Ascending aorta (tissue), 2 donors: Measurements from ENCODE around the gene GLDC. TPM values are rescaled to one million over a fixed set of nuclear protein-coding genes. Genes with fewer than 3 reads are reported as not detected.
"Not testable (repeated sequence)": the region's sequence is repeated elsewhere in the genome, so short reads cannot be mapped to it uniquely, and the experiment has no call there.

ENCODE experiments used
- DNase-seq, 2 donors: peaks; one replicate each; pipeline ENCODE4 v3.0.0-alpha.2; 2019; ENCODE audit warnings: low spot score in 2 of 2
- H3K27ac ChIP-seq, 2 donors: fragments of 200-600 bp; sonication (generic); one replicate each; pipeline ENCODE4 v1.5.1; 2016 to 2017; ENCODE audit warnings: mild to moderate bottlenecking in 1 of 2
- H3K27me3 ChIP-seq: fragments of 200-600 bp; sonication (generic); one replicate; pipeline ENCODE4 v1.5.1; 2017
- H3K36me3 ChIP-seq, 2 donors: fragments of 200-600 bp; sonication (generic); one replicate each; pipeline ENCODE4 v1.5.1; 2016
- H3K4me1 ChIP-seq, 2 donors: fragments of 200-600 bp; sonication (generic); one replicate each; pipeline ENCODE4 v1.5.1; 2016 to 2017; ENCODE audit warnings: mild to moderate bottlenecking in 1 of 2
- H3K4me3 ChIP-seq, 2 donors: fragments of 200-600 bp; sonication (generic); one replicate each; pipeline ENCODE4 v1.5.1; 2016 to 2017; ENCODE audit warnings: mild to moderate bottlenecking in 1 of 2
- H3K9me3 ChIP-seq, 2 donors: fragments of 200-600 bp; sonication (generic); one replicate each; pipeline ENCODE4 v1.5.1; 2016
- CTCF ChIP-seq, 3 experiments: fragments of 200-600 bp in 2 of 3; fragments of 450-650 bp in 1 of 3; sonication (generic) in 2 of 3; IDR thresholded peaks; one replicate each; pipeline ENCODE4 v1.5.1; 2016 to 2019; ENCODE audit warnings: antibody characterized with exemption in 3 of 3, mild to moderate bottlenecking in 1 of 3, moderate library complexity in 1 of 3
- intact Hi-C: fragments of 100-400 bp; cut with DNase I; formaldehyde crosslinking; loops from one replicate; pipeline ENCODE4 v1.15.1; 2023
- total RNA-seq: library from RNA; depleted of rRNA; stranded (reverse); fragments of >200 nt; gene quantifications from one replicate; pipeline ENCODE4 v1.1.0, GENCODE V29; 2016

GLDC gene
- total RNA-seq, 1 donor from 2014 or later, result 0.64 TPM

- H3K4me1 ChIP-seq, result no peaks in the 10 kb centered on the region
- no peaks in the 10 kb centered on the region for H3K36me3 ChIP-seq
- no peaks in the 10 kb centered on the region for H3K9me3 ChIP-seq
- no peak for DNase-seq
- H3K4me3 ChIP-seq, result no peak overlapping the region
- no peak overlapping the region for H3K27ac ChIP-seq
- no peaks in the 10 kb centered on the region for H3K27me3 ChIP-seq
- intact Hi-C loops, result no loop called here
- no peak for TF ChIP-seq CTCF (IDR thresholded peaks at IDR 0.05)
These were observed 96.3 kb downstream of the GLDC start for GRCh38 chr9:6549106-6549800.

GRCh38 chr9:6545017-6545691 lies 100.4 kb downstream of the GLDC start:
- intact Hi-C loops, result no loop called here
- Histone ChIP-seq H3K27me3 (no peaks in the 10 kb centered on the region), H3K27ac (no peak overlapping the region), H3K36me3 (no peaks in the 10 kb centered on the region), H3K4me1 (no peaks in the 10 kb centered on the region), H3K9me3 (no peaks in the 10 kb centered on the region), H3K4me3 (no peak overlapping the region)
- no peak for DNase-seq
- no peak for TF ChIP-seq CTCF (IDR thresholded peaks at IDR 0.05)

GRCh38 chr9:6543204-6543603 lies 102.3 kb downstream of the GLDC start:
- Histone ChIP-seq H3K4me1 (no peaks in the 10 kb centered on the region), H3K27ac (no peak overlapping the region), H3K4me3 (no peak overlapping the region), H3K36me3 (no peaks in the 10 kb centered on the region), H3K27me3 (no peaks in the 10 kb centered on the region), H3K9me3 (no peaks in the 10 kb centered on the region)
- no peak for DNase-seq
- intact Hi-C loops, result no loop called here
- no peak for TF ChIP-seq CTCF (IDR thresholded peaks at IDR 0.05)

- H3K27ac ChIP-seq, H3K9me3 ChIP-seq, H3K4me1 ChIP-seq, DNase-seq, H3K4me3 ChIP-seq, H3K27me3 ChIP-seq, H3K36me3 ChIP-seq, intact Hi-C loops: not testable (repeated sequence)
These were observed 102.9 kb downstream of the GLDC start for GRCh38 chr9:6542617-6543016.

- Histone ChIP-seq H3K4me1 (no peaks in the 10 kb centered on the region), H3K4me3 (no peak overlapping the region), H3K36me3 (no peaks in the 10 kb centered on the region), H3K27me3 (no peaks in the 10 kb centered on the region), H3K27ac (no peak overlapping the region), H3K9me3 (no peaks in the 10 kb centered on the region)
- intact Hi-C loops, result no loop called here
- DNase-seq, result no peak
- TF ChIP-seq CTCF (IDR thresholded peaks at IDR 0.05), result no peak
These were observed 106.9 kb downstream of the GLDC start for GRCh38 chr9:6538666-6539071.

- intact Hi-C loops, result no loop called here
These were observed 109.9 kb downstream of the GLDC start for GRCh38 chr9:6535594-6535993.

More at GRCh38 chr9:6535594-6535993, 109.9 kb downstream of the GLDC start:
- no peak for TF ChIP-seq CTCF (IDR thresholded peaks at IDR 0.05)
- Histone ChIP-seq H3K4me3 (no peak overlapping the region), H3K27me3 (no peaks in the 10 kb centered on the region), H3K9me3 (no peaks in the 10 kb centered on the region), H3K27ac (no peak overlapping the region), H3K4me1 (no peaks in the 10 kb centered on the region), H3K36me3 (no peaks in the 10 kb centered on the region)
- no peak for DNase-seq
